ENCODE data around the gene PLG.
"Not testable (repeated sequence)": the region's sequence is repeated elsewhere in the genome, so short reads cannot be mapped to it uniquely, and the experiment has no call there.

Gene PLG

DNA sequence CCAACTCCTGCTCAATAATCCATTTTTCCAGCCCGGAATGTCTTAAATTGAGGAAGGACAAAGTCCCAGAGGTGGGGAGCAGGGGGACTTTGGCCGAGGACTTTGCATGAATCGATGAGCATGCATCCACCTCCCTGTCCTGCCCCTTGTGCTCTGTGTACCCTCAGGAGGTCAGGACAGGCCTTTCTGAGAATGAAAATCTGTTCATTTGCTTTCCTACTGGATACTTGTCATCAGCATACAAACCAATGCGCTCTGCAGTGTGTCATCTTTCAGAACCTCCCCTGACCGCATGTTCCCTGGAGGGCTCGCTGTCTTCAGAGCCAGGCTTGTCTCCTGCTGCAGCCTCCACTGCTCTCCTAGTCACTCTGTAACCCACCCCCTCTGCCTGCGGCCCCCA, 2.6 kb downstream of the PLG start:
- DNase-seq (ENCODE audit: low spot score): not testable (repeated sequence)

DNA sequence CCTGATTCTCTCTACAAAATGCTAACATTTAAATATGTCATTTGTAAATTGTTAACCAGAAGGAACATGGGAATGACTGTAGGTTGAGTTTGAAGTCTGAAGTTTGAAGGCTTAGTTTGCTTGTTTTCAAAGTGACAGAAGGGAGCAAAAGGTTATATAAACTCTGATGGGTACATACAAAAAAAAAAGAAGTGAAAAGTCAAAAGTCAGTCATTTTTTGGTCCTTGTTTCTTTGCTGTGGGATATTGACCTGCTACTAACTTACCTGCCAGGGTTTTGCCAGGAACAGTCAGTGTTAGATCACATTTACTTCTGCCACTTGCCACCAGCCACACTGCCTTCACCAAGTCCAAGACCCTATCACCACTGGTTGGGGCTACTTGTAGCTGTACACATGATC, 6.9 kb downstream of the PLG start:
- not testable (repeated sequence) for DNase-seq (ENCODE audit: low spot score)

DNA sequence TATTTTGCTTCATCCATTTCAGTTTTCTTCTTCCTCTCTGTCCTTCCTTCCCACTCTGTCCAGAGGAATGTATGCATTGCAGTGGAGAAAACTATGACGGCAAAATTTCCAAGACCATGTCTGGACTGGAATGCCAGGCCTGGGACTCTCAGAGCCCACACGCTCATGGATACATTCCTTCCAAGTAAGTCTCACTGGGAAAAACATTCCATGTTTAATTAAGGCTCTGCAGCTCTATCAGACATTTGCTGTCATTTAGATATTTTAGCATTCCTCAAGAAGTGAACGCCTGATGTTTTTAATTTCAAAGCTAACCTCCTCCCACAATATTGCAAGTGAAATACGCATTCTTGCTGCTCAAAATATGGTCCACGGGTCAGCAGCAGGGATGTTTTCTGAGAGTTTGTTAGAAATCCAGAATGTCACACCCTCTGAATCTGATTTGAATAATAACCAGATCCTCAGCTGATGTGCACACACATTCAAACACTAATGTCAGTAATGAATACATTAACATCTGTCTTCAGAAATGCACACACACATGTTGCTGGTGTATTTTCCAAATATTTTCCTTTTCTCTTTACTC, 12.8 kb downstream of the PLG start:
- DNase-seq (ENCODE audit: low spot score): no peak

DNA sequence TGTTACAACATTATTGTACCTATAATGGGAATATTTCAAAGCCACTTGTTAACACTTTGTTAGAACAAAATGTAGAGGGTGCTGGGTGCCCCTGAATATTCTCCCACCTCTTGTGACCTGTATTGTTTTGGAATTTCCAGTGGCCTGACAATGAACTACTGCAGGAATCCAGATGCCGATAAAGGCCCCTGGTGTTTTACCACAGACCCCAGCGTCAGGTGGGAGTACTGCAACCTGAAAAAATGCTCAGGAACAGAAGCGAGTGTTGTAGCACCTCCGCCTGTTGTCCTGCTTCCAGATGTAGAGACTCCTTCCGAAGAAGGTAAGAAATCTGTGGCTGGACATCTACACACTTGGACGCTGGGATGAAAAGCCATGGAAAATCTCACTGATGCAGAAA, 28.9 kb downstream of the PLG start:
- DNase-seq (ENCODE audit: low spot score): no peak

DNA sequence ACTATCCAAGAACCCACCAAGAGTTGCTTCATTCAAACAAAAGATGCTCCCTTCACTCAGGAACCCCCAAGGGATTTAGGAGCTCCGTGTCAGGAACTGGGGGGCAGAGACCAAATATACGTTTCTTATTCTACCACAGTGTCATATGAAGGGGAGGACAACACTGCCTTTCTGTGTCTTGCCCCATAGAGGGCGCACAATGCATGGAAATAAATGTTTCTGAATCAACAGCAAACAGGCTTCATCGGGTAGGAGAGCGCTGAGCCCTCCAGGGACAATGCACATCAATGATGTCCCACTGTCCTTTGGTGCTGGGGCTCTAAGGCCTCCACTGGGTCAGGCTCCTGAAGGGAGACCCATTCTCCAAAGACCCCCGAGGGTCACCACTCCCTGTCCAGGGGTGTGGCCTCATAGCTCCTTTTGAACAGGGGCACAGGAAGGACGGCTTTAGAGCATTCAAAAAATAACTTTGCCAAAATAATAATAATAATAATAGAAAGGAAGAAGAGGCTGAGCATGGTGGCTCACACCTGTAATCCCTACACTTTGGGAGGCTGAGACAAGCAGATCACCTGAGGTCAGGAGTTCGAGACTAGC, 31.1 kb downstream of the PLG start:
- peak; percentile 14 for DNase-seq (ENCODE audit: low spot score)

DNA sequence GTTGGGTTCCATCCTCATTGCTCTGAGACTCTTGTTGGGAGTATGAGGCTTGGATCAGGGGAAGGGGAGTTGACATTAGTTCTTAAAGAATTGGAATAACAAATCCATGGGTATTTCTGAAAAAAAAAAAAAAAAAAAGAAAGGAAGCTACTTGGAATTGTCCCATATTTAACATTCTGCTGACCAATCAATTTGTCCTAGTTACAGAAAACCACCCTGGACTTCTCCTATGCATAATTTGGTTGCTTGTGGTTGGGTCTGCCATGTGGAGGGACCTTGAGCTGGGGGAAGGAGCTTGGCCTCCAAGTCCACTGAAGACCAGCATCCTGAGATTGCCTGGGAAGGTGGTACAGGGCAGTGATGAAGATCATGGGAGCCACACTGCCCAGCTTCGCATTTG, 32.6 kb downstream of the PLG start:
- no peak for DNase-seq (ENCODE audit: low spot score)

DNA sequence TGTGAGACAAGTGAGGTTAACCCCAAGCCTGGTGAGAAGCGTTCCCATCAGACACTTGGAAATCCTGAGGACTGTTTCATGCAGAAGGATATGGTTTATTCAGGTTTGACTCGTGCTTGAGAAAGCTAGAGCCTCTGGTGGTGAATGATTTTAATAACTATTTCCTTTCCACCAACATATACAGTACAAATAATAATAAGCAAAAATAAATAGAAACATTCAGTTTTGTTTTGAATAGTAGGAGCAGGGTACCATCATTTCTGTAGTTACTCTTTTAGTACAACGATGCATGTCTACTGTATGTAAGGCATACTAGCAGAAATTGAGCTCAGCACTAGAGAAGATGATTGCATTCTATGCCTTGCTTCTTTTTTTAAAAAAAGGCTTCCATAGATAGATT, 33.5 kb downstream of the PLG start:
- DNase-seq (ENCODE audit: low spot score): no peak

DNA sequence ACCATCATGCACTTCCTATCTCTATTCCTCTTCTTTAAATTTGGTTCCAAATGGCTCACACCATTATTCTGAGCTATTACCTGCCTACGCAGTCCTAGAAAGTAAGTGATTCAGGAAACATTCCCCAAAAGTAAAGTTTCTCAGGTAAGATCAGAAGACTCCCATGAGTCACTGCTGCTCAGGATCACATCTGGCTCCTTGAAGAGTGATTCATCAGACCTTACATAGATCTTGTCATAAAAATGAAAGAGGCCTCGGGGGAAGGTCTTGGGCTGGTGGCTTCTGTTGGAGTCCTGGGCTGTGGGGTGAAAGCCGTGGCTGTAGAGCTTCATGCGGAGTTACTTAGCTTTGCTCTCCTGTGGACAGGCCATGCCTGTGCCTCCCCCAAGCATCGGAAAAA, 35.9 kb downstream of the PLG start:
- no peak for DNase-seq (ENCODE audit: low spot score)

DNA sequence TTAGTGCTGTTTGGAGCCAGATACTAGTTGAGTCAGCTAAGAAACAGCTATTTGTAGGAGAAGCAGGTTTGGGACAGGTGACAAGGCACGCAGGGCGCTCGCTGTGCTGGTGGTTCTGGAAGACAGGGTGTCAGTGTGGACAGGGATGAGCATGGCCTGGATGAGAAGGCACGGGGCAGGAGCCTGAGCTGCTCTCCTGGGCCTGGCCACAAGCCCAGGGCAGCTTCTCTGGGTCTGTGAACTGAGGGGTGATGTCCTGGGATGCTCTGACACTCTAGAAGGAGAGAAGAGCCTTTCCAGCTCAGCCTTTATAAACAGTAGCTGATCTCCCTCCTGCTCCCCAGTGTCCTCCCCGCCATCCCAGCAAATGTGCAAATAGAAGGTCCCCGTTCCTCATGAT, 37.9 kb downstream of the PLG start:
- no peak for DNase-seq (ENCODE audit: low spot score)

DNA sequence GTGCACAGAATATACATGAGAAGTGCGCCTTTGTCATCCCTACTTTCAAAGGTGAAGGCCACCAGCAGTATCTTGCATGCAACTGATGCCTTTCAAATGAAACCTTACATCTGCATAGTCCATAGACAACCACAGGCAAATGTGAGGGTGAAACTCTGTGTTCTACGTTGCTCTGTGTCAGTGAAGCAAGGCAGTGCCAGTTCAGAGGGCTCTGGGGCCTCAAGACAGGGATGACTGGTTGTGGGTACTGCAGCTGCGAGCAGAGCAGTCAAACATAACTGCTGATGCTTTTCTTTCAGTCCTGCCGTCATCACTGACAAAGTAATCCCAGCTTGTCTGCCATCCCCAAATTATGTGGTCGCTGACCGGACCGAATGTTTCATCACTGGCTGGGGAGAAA, 39.0 kb downstream of the PLG start:
- DNase-seq (ENCODE audit: low spot score): not testable (repeated sequence)

DNA sequence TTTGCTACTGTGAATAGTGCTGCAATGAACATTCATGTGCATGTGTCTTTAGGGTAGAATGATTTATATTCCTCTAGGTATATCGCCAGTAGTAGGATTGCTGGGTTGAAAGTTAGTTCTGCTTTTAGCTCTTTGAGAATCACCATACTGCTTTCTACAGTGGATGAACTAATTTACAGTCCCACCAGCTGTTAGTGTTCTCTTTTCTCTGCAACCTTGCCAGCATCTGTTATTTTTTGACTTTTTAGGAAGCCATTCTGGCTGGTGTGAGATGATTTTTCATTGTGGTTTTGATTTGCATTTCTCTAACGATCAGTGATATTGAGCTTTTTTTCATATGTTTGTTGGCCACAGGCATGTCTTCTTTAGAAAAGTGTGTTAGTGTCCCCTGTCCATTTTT, 40.0 kb downstream of the PLG start:
- DNase-seq (ENCODE audit: low spot score): no peak

DNA sequence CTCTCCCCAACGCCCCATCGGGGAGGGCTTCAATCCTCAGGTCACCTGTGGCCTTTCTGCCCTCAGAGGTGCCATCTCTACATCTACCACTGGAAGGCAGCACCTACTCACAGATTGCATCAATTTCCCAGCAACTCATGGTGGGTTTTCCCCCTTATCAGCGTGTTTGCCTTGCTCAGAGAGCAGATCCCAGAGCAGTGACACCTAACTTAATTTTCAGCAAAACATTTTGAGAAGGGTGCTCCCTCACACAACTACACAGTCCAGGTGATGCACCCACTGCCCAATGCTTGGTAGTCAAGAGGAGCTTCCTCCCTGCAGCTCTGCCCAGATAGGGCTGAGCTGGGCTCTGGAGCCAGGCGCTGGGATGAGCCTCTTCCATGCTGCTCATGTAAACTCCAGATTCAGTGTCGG, 48.2 kb downstream of the PLG start:
- DNase-seq (ENCODE audit: low spot score): no peak

DNA sequence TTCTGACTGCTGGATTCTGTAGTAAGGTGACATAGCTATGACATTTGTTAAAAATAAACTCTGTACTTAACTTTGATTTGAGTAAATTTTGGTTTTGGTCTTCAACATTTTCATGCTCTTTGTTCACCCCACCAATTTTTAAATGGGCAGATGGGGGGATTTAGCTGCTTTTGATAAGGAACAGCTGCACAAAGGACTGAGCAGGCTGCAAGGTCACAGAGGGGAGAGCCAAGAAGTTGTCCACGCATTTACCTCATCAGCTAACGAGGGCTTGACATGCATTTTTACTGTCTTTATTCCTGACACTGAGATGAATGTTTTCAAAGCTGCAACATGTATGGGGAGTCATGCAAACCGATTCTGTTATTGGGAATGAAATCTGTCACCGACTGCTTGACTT, 51.2 kb downstream of the PLG start:
- not testable (repeated sequence) for DNase-seq (ENCODE audit: low spot score)

DNA sequence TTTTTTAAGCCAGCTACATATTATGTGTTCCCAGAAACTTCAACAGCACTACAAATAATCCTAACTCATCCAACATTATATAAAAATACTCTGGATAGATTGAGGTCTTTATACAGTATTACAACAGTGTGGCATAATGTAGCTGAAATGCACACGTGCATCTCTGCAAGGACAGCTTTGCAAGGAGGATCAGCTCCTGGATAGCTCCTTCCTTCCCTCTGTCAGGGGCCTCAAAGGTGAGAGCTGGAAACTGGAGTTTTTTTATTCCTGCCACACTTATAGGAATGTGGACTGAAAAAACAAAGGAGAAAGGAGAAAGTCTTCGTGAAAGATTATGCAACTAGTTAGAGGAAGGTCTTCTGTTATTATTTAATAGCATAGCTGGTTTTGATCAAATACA, 53.1 kb downstream of the PLG start:
- no peak for DNase-seq (ENCODE audit: low spot score)

DNA sequence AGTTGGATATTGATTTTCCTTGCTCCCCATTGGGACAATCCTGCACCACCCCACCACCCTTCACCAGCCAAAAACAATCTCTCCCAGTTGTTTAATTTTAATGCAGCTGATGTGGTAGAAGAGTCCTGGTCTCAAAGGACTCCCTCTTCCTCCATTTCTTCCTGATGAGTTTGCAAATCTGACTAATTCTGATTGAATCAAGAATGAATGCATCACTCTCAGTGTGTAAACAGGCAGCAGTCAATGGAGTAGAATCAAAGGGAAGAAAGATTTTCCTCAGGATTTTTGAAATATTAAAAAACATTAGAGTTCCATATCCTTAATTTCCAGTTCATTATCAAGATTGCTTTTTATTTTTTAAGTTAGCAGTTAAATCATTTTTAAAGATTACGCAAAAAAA, 54.0 kb downstream of the PLG start:
- DNase-seq (ENCODE audit: low spot score): no peak

DNA sequence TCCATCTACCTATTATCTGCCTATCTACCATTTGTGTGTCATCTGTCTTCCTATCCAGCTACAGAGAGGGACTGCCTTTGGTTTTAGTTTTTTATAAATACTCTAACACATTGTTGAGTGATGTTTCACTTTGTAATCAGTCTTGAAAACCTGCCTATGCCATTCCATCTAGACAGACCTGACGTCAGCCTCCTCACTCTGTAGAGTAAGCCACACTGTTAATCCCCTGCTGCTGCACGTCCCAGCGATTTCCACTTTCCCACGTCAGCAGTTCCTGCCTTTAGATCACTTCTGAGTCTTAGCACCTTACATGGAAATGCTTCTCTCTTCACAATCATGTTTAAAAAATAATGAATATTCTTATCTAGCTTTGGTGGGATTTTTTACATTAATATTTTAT, 54.8 kb downstream of the PLG start:
- DNase-seq (ENCODE audit: low spot score): no peak

DNA sequence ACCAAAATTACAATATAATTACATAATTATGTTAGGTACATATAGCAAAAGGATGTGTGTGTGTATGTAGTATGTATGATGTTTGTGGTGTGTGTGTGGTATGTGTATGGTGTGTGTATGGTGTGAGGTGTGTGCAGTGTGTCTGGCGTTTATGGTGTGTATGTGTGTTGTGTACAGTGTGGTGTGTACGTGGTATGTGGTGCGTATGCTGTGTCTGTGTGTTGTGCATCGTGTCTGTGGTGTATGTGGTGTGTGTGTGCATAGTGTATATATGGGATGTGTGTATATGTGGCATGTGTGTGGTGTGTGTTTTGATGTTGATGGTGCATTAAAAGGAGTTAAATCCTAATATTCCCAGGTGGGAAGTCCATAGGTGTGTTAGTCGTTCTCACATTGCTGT, 62.8 kb downstream of the PLG start:
- DNase-seq (ENCODE audit: low spot score): no peak

DNA sequence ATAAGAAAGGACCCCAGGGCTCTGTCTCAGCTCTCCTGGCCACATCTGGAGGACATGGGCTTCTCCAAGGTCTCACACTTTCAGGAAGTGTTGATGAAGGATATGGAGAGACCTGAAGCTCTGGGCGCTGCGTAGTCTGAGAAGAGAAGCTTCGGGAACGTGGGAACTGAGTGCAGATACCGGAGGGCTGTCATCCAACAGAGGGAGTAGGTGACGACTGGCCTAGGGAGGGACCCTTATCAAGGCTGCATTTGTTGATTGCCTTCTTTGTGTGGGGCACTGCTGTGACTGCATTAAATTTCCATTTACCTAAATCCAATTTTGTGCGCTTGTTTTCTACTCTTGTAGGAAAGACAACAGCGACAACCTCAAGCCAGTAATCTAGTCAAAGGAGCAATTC, 63.4 kb downstream of the PLG start:
- no peak for DNase-seq (ENCODE audit: low spot score)

DNA sequence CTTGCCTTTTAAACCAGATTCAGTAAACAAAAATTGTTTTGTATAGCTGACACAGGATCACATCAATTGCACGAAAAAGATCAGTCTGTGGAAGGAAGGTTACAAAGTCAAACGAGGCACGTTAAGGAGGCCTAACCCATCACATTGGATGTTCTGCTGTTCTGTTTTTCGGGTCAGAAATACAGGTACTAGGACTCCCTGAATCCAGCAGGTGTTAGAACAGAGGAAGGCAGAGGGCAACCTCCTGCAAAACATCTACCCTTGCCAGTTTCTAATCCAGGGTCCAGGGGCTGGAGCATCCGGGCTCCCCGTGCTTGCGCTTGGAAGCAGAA, 64.6 kb downstream of the PLG start:
- no peak for DNase-seq (ENCODE audit: low spot score)

DNA sequence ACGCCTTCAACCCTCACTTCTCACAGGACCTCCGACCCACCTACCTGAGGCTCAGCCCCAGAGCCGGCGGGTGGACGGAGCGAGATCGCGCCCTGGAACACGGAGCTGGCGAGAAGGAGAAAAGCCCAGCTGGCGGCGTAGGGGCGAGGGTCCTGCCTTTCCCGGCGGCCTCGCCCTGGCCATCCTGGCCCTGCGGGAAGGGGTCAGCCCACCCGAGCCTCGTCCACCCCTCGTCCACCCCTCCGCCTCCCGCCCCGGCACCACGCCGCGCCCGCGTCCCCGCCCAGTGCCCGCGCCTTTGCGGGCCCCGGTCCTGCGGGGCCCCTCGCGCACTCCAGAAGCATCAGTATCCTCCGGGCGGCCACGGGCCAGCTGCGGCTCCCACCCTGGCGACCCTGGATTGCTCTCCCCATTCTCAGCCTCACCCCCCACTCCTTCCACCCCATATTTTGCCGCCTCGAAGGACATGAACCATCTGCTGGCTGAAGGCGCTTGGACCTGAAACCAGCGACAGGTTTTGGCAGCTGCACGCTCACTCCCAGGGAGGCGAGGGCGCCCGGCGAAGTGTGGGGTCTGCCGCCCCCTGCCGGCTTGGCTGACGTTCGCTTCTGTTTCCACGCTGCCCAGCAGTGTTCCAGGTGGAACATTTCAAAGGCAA, 65.1 kb downstream of the PLG start:
- DNase-seq (ENCODE audit: low spot score): peak; percentile 74

DNA sequence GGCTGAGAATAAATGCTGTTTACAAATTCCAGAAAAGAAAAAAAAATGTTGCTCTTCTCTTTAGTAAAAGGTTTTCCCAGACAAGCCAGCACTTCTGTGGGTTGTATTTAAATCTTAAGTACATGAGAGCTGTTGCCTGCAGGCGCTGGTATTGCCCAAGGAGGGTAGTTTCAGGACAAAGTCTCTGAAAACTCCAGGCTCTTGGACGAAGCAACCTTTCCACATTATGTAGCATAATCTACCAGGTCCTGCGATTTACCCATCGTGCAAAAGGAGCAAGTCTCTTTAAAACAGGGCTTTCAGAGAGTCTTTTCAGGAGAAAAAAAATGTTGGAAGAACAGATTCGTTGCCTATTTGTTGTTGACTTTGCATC, 65.6 kb downstream of the PLG start:
- DNase-seq (ENCODE audit: low spot score): no peak

DNA sequence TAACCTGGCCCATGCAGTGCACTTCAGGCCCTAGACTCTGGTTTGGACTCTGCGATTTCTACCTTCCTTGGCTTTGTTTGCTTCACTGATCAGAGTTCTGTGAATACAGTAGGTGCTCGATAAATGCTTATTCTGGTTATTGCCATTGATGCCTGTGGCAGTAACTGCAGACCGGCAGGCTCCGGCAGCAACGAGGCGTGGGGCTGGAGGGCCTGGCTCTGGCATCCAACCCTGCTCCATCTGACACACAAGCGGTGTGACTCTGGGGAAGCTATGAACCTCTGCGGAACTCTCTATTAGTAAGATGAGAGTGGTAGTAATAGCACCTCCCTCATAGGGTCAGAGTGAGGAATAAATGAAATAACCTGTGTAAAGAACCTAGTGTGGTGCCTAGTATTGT, 66.1 kb downstream of the PLG start:
- DNase-seq (ENCODE audit: low spot score): no peak

DNA sequence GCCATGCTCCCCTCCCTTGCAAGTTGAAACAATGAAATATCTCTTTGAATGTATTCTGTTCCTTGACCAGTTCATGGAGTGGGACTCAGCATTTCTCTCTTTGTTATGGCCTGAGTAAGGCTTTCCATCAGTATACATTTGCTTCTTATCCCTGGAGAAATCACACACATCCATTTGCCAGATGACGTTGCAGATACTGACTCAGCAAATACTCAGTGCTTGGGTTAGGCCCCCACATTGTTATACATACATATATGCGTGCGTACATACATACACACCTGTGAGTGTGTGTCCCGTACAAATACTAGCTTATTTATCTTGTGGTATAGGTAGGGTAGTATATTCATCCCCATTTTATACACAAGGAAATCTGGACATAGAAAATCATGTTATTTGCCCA, 72.4 kb downstream of the PLG start:
- no peak for DNase-seq (ENCODE audit: low spot score)
